Adipocyte (in vitro differentiated cells): ENCODE data around the gene DLG2.

Experiments used
- DNase-seq: peaks from one replicate; pipeline ENCODE4 v3.0.0-alpha.2; 2015; ENCODE audit warnings: low read depth
- H3K27me3 ChIP-seq: replicated peaks from 2 replicates; pipeline ENCODE4 v1.7.0; 2013; ENCODE audit warnings: mild to moderate bottlenecking, low read length, moderate library complexity; ENCODE audit not compliant: control insufficient read depth, insufficient read depth
- H3K36me3 ChIP-seq: 2 replicates; pipeline ENCODE4 v1.7.0; 2013; ENCODE audit warnings: low read length, mild to moderate bottlenecking, moderate library complexity; ENCODE audit not compliant: control insufficient read depth, insufficient read depth, severe bottlenecking
- H3K4me1 ChIP-seq: 2 replicates; pipeline ENCODE4 v1.7.0; 2013; ENCODE audit warnings: mild to moderate bottlenecking, low read length, moderate library complexity; ENCODE audit not compliant: control insufficient read depth, insufficient read depth
- H3K4me3 ChIP-seq: 2 replicates; pipeline ENCODE4 v1.7.0; 2013; ENCODE audit warnings: mild to moderate bottlenecking, low read length, moderate library complexity
- H3K9ac ChIP-seq: 2 replicates; pipeline ENCODE4 v1.7.0; 2013; ENCODE audit warnings: mild to moderate bottlenecking, low read length, moderate library complexity
- H3K9me3 ChIP-seq: 2 replicates; pipeline ENCODE4 v1.7.0; 2013; ENCODE audit warnings: mild to moderate bottlenecking, low read length, moderate library complexity; ENCODE audit not compliant: control insufficient read depth

DLG2 gene

DNA sequence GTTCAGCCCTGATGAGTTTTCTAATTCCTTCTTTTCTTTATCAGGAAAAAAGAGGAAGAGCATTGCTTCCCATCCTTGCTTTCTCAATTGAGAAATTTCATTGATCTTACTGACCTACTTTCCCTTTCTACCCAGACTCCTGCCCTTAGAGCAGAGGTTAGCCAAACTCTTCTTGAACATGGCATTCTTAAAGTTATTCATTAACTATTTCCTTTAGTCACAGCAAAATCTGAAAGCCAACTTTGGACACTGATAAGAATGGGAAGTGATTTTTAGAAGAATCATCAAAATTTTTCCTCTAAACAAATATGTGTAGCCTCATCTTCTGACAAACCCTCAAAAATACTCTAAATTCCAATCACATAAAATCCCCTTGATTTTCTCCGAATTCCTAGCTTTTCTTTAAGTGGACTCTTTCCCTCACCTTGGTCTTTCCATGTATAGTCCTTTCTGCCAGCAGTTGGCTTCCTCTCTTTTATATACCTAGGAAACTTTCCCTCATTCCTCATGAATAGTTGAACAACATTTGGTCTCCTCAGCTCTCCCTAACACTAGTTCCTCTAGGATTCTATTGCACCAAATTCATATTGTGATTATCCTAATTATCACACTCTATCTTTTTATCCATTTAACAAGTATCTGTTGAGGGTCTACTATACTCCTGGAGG lies 1774.2 kb downstream of the DLG2 start:
- Histone ChIP-seq H3K27me3 (no peaks in the 10 kb centered on the region), H3K9ac (no peak overlapping the region), H3K9me3 (peaks cover 9% of the 10 kb centered on the region), H3K4me3 (no peak overlapping the region), H3K36me3 (no peaks in the 10 kb centered on the region), H3K4me1 (no peaks in the 10 kb centered on the region)
- DNase-seq: no peak

GRCh38 chr11:83852012-83852411 lies 1775.1 kb downstream of the DLG2 start:
- Histone ChIP-seq H3K27me3 (no peaks in the 10 kb centered on the region), H3K9me3 (peaks cover 2% of the 10 kb centered on the region), H3K4me1 (no peaks in the 10 kb centered on the region), H3K9ac (no peak overlapping the region), H3K4me3 (no peak overlapping the region), H3K36me3 (no peaks in the 10 kb centered on the region)
- DNase-seq: no peak

GRCh38 chr11:83847467-83848034 lies 1779.6 kb downstream of the DLG2 start:
- H3K36me3 ChIP-seq: no peaks in the 10 kb centered on the region
- no peak for DNase-seq
- H3K4me3 ChIP-seq: no peak overlapping the region
- H3K9me3 ChIP-seq: no peaks in the 10 kb centered on the region
- no peaks in the 10 kb centered on the region for H3K27me3 ChIP-seq
- H3K9ac ChIP-seq: no peak overlapping the region
- H3K4me1 ChIP-seq: no peaks in the 10 kb centered on the region

DNA sequence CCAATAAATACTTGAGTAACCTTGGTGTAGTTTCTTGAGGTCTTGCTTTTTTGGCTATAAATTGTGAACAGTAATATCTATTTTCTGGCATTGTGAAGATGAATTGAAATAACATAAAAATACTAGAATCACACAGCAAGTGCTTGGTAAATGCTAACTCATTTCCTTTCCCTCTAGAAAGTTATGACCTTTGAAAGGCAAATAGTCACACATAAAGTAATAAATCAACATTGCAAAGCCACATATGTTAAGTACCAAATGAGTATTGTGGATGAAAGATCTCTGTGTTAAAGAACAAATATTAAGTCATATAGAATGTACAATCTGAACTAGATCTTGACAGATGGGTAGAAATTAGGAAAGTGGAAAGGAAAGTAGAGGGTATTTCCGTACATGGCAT lies 1781.3 kb downstream of the DLG2 start:
- H3K9me3 ChIP-seq: no peaks in the 10 kb centered on the region
- no peaks in the 10 kb centered on the region for H3K36me3 ChIP-seq
- no peaks in the 10 kb centered on the region for H3K27me3 ChIP-seq
- H3K9ac ChIP-seq: no peak overlapping the region
- no peaks in the 10 kb centered on the region for H3K4me1 ChIP-seq
- H3K4me3 ChIP-seq: no peak overlapping the region
- no peak for DNase-seq

DNA sequence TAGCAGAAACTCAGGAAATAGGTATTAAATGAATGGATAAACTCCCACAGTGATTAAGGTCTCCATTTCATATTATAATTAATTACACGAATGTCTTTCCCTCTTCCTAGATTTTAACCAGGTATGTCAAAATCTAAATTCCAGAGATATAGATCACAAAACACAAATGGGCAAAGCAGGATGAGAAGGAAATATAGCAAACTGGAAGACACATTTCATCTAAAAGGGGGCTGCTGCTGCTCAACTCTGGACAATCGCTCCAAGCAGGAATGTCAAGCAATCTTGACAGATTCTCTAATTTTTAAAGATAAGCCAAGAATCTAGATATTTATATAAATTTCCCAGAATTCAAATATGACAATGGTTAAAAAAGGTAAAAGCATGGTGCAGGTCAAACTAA lies 1786.8 kb downstream of the DLG2 start:
- peaks cover 6% of the 10 kb centered on the region for H3K4me1 ChIP-seq
- no peak for DNase-seq
- H3K27me3 ChIP-seq: no peaks in the 10 kb centered on the region
- H3K9ac ChIP-seq: no peak overlapping the region
- H3K36me3 ChIP-seq: no peaks in the 10 kb centered on the region
- no peaks in the 10 kb centered on the region for H3K9me3 ChIP-seq
- H3K4me3 ChIP-seq: no peak overlapping the region

GRCh38 chr11:83836883-83837654 lies 1790.1 kb downstream of the DLG2 start:
- Histone ChIP-seq H3K9ac (no peak overlapping the region), H3K36me3 (no peaks in the 10 kb centered on the region), H3K9me3 (no peaks in the 10 kb centered on the region), H3K4me1 (peaks cover 6% of the 10 kb centered on the region), H3K27me3 (no peaks in the 10 kb centered on the region), H3K4me3 (no peak overlapping the region)
- DNase-seq: peak; percentile 57

GRCh38 chr11:83836065-83836464 lies 1791.1 kb downstream of the DLG2 start:
- Histone ChIP-seq H3K4me1 (peaks cover 6% of the 10 kb centered on the region), H3K9ac (no peak overlapping the region), H3K4me3 (no peak overlapping the region), H3K36me3 (no peaks in the 10 kb centered on the region), H3K27me3 (no peaks in the 10 kb centered on the region), H3K9me3 (no peaks in the 10 kb centered on the region)
- DNase-seq: no peak

DNA sequence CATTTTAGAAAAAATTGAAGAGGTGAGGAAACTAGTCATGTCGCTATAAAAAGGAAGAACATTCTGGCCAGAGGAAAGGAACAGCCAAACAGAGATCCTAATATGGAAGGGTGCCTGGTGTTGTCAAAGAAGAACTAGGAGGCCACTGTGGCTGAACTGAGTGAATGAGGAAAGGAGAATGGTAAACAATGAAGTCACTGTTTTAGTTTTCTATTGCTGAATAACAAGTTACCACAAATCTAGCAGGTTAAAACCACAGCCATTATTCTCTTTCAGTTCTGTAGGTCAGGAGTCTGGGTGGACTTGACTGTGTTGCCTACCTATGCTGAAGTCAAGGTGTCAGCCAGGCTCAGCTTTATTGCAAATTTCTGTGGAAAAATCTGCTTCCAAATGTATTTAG lies 1791.7 kb downstream of the DLG2 start:
- Histone ChIP-seq H3K9me3 (no peaks in the 10 kb centered on the region), H3K4me1 (peaks cover 6% of the 10 kb centered on the region), H3K4me3 (no peak overlapping the region), H3K27me3 (no peaks in the 10 kb centered on the region), H3K9ac (no peak overlapping the region), H3K36me3 (no peaks in the 10 kb centered on the region)
- no peak for DNase-seq

GRCh38 chr11:83831929-83832328 lies 1795.2 kb downstream of the DLG2 start:
- no peak overlapping the region for H3K9ac ChIP-seq
- no peak for DNase-seq
- no peak overlapping the region for H3K4me3 ChIP-seq
- no peaks in the 10 kb centered on the region for H3K27me3 ChIP-seq
- H3K9me3 ChIP-seq: no peaks in the 10 kb centered on the region
- H3K36me3 ChIP-seq: no peaks in the 10 kb centered on the region
- peaks cover 5% of the 10 kb centered on the region for H3K4me1 ChIP-seq

DNA sequence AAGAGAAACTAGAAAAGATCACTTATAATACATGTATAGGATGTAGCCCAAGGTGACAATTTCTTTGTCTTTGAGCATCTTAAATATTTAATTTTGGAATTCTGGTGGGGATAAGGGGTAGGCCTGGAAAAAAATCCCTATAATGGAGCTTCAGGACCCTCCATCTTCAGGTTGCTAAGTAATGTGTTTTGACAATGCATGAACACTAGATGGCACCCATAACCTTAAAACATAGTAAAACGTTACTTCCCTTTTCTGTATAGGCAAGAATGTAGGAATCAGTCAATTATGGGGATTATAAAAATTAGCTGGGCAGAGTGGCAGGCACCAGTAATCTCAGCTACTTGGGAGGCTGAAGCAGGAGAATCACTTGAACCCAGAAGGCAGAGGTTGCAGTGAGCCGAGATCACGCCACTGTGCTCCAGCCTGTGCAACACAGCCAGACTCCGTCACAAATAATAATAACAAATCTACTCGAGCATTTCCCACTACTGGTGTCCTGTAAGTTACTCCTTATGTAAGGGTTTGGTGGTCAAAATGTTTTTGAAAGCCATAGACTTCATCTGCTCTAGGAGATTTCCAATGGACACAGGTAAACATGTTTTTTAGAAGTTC lies 1799.1 kb downstream of the DLG2 start:
- peaks cover 5% of the 10 kb centered on the region for H3K4me1 ChIP-seq
- H3K36me3 ChIP-seq: no peaks in the 10 kb centered on the region
- peak overlapping the region; percentile 62 for H3K9ac ChIP-seq
- H3K9me3 ChIP-seq: no peaks in the 10 kb centered on the region
- peak; percentile 73 for DNase-seq
- H3K4me3 ChIP-seq: peak overlapping the region; percentile 61
- no peaks in the 10 kb centered on the region for H3K27me3 ChIP-seq

DNA sequence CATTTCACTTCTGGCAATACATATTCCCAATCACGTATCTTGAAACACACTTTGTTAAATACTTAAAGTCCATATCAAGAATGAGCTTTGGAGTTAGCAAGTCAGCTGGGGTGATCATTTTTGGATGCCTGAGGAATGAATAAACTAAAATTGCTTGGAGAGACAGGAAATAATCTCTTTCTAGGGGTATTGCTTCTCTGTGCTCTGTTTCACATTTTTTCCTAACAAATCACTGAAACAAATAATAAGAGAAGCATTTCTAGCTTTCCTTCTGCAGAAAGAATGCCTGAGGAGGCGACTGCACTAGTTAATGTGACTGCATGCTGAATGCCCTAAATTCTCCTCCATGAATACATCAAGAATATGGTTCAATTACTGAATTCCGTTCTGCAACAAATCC lies 1799.6 kb downstream of the DLG2 start:
- no peaks in the 10 kb centered on the region for H3K36me3 ChIP-seq
- H3K9me3 ChIP-seq: no peaks in the 10 kb centered on the region
- H3K4me3 ChIP-seq: peak overlapping the region; percentile 61
- no peak overlapping the region for H3K9ac ChIP-seq
- peaks cover 5% of the 10 kb centered on the region for H3K4me1 ChIP-seq
- H3K27me3 ChIP-seq: no peaks in the 10 kb centered on the region
- peak; percentile 63 for DNase-seq
